Right lobe of liver (tissue), 6 donors: ENCODE data around the gene IER2. TPM values are rescaled to one million over a fixed set of nuclear protein-coding genes. Genes with fewer than 3 reads are reported as not detected.

Experiments
- ATAC-seq, 4 donors: fragments of 200-7000 bp; cut with Tn5 transposase; one replicate each; pipeline ENCODE4 v1.9.1; 2020; ENCODE audit warnings: mild to moderate bottlenecking in 4 of 4, moderate library complexity in 4 of 4
- DNase-seq, 3 donors: peaks; one replicate each; pipeline ENCODE4 v3.0.0-alpha.2; 2020
- H3K27ac ChIP-seq, 3 donors: fragments of 200-600 bp; one replicate each; pipeline ENCODE4 v1.8.0; 2022
- H3K27me3 ChIP-seq, 2 donors: fragments of 200-600 bp; one replicate each; pipeline ENCODE4 v1.8.0; 2022
- H3K36me3 ChIP-seq, 4 donors: fragments of 200-600 bp; sonication (generic) in 1 of 4; one replicate each; pipeline versions ENCODE4 v1.5.1 to v1.8.0; 2017 to 2022; ENCODE audit warnings: control low read depth in 1 of 4
- H3K4me1 ChIP-seq, 4 donors: fragments of 200-600 bp; sonication (generic) in 1 of 4; one replicate each; pipeline versions ENCODE4 v1.5.1 to v1.8.0; 2017 to 2022; ENCODE audit warnings: control low read depth in 1 of 4
- H3K4me3 ChIP-seq, 3 donors: fragments of 200-600 bp; one replicate each; pipeline ENCODE4 v1.8.0; 2022
- H3K9me3 ChIP-seq, 4 donors: fragments of 200-600 bp; sonication (generic) in 1 of 4; one replicate each; pipeline versions ENCODE4 v1.5.1 to v1.8.0; 2017 to 2022; ENCODE audit warnings: control low read depth in 1 of 4
- POLR2A ChIP-seq: fragments of 450-650 bp; IDR thresholded peaks from one replicate; pipeline ENCODE4 v1.6.1; 2017; ENCODE audit warnings: antibody characterized with exemption, mild to moderate bottlenecking
- WGBS: methylation state at CpG from one replicate; pipeline ENCODE4 v1.1.6; 2018; ENCODE audit warnings: low coverage, low lambda C conversion rate; ENCODE audit not compliant: insufficient coverage; ENCODE audit errors: missing lambda C conversion rate; 5-methylcytosine and 5-hydroxymethylcytosine counted together
- intact Hi-C, 2 donors: fragments of 100-400 bp; cut with DNase I; formaldehyde crosslinking; loops; one replicate each; pipeline versions ENCODE4 v1.11.2 to v1.14.1; 2022
- total RNA-seq, 6 experiments: library from RNA; depleted of rRNA in 2 of 6; stranded (reverse); fragments of >200 nt in 2 of 6; fragmentation: NEBNext Ultra II Directional in 3 of 6; extraction: Animal tissue kit (Norgen Biotek cat#: 25700) in 3 of 6; gene quantifications; one replicate each; pipeline versions ENCODE4 v1.1.0 to v1.2.4, GENCODE V29; 2016 to 2023
- TF ChIP-seq, protein P1 (sequence below), 4 donors: fragments of 200-600 bp in 3 of 4; fragments of 450-650 bp in 1 of 4; IDR thresholded peaks; one replicate each; pipeline versions ENCODE4 v1.5.1 to v1.8.0; 2016 to 2022; ENCODE audit warnings: antibody characterized with exemption in 4 of 4, mild to moderate bottlenecking in 2 of 4
- donor health status: DM: no; HTN: yes; CAD: no.
- donor health status: DM: no; HTN: no; CAD: no.
- donor health status: DM: no; HTN: no; CAD: no.
- donor health status: DM: no; HTN: yes; CAD: no.
- donor health status: DM: no; HTN: yes; CAD: no.

IER2 gene
- total RNA-seq, 6 experiments from 2014 or later, result 19.1 to 86.6 (median 23.8) TPM

- intact Hi-C loops, result no loop called here
- Histone ChIP-seq H3K27ac (peak overlapping the region in 1 of 3 donors; percentile 49), H3K4me1 (peaks cover 0 to 16% (median 7%) of the 10 kb centered on the region in 4 donors), H3K27me3 (no peaks in the 10 kb centered on the region), H3K4me3 (peak overlapping the region; percentile 80 to 98 (median 94)), H3K9me3 (no peaks in the 10 kb centered on the region), H3K36me3 (peaks cover 0 to 8% (median 0%) of the 10 kb centered on the region in 4 donors)
- ATAC-seq, result peak in 2 of 4 donors; percentile 17 to 18
- DNase-seq, result peak; percentile 68 to 74 (median 71)
- no peak for TF ChIP-seq POLR2A
- TF ChIP-seq, protein P1, sequence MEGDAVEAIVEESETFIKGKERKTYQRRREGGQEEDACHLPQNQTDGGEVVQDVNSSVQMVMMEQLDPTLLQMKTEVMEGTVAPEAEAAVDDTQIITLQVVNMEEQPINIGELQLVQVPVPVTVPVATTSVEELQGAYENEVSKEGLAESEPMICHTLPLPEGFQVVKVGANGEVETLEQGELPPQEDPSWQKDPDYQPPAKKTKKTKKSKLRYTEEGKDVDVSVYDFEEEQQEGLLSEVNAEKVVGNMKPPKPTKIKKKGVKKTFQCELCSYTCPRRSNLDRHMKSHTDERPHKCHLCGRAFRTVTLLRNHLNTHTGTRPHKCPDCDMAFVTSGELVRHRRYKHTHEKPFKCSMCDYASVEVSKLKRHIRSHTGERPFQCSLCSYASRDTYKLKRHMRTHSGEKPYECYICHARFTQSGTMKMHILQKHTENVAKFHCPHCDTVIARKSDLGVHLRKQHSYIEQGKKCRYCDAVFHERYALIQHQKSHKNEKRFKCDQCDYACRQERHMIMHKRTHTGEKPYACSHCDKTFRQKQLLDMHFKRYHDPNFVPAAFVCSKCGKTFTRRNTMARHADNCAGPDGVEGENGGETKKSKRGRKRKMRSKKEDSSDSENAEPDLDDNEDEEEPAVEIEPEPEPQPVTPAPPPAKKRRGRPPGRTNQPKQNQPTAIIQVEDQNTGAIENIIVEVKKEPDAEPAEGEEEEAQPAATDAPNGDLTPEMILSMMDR (IDR thresholded peaks at IDR 0.05), result no peak
- WGBS, result 2% methylated on average over 38 of the region's 57 CpGs
Measured at GRCh38 chr19:13118424-13119193, 31.6 kb upstream of the IER2 start.

DNA sequence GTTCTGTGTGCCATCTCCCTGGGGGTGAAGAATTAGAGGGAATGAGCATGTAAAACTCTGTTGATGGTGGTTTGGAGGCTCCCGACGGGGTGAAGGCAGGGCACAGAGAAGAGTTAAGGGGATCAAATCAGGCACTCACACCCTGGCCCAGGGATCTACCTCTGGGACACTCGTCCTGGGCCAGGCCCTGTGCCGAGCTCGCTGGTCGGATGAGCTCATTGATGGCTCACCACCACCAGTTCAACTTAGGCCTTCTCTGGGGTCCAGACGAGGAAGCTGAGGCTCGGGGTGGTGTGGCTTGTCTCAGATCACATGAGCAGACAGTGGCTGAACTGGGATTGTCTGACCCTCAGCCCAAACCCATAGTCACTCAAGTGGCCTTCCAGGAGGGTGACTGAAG lies 30.6 kb upstream of the IER2 start:
- H3K9me3 ChIP-seq, result no peaks in the 10 kb centered on the region
- ATAC-seq, result no peak
- peaks cover 0 to 16% (median 7%) of the 10 kb centered on the region in 4 donors for H3K4me1 ChIP-seq
- intact Hi-C loops, result no loop called here
- no peak for DNase-seq
- H3K27me3 ChIP-seq, result no peaks in the 10 kb centered on the region
- no CpG with 5 or more reads among the region's 8 CpGs for WGBS
- no peak overlapping the region for H3K27ac ChIP-seq
- peak overlapping the region in 1 of 3 donors; percentile 98 for H3K4me3 ChIP-seq
- no peaks in the 10 kb centered on the region for H3K36me3 ChIP-seq
- TF ChIP-seq, protein P1 (IDR thresholded peaks at IDR 0.05), result no peak
- no peak for TF ChIP-seq POLR2A

- H3K27me3 ChIP-seq, result no peaks in the 10 kb centered on the region
- no peak overlapping the region for H3K27ac ChIP-seq
- no peak for DNase-seq
- H3K4me1 ChIP-seq, result peaks cover 0 to 16% (median 7%) of the 10 kb centered on the region in 4 donors
- intact Hi-C loops, result no loop called here
- H3K4me3 ChIP-seq, result no peak overlapping the region
- ATAC-seq, result no peak
- no peaks in the 10 kb centered on the region for H3K36me3 ChIP-seq
- WGBS, result 73% methylated on average over 3 of the region's 9 CpGs
- TF ChIP-seq POLR2A, result no peak
- TF ChIP-seq, protein P1 (IDR thresholded peaks at IDR 0.05), result no peak
- no peaks in the 10 kb centered on the region for H3K9me3 ChIP-seq
Measured at GRCh38 chr19:13120031-13120430, 30.2 kb upstream of the IER2 start.

DNA sequence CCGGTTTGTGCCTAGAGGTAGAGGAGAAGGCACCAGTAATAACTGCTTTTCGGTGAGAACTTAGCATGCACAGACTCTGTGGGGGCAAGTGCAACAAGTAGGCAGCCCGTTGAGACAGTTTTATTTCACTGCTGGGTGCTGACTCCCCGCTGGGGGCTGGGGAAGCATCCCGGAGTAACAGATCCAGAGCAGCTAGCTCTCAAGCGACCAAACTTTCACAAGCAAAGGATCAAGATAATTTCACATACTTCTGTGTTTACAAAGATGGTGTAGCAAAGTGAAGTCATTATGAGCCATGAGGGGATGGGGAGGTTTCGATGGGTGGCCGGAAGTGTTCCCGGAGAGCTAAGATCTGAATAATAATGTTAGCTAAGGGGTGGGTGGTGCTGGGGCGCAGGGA lies 29.4 kb upstream of the IER2 start:
- Histone ChIP-seq H3K9me3 (no peaks in the 10 kb centered on the region), H3K4me1 (peaks cover 0 to 10% (median 5%) of the 10 kb centered on the region in 4 donors), H3K27me3 (no peaks in the 10 kb centered on the region), H3K4me3 (no peak overlapping the region), H3K27ac (no peak overlapping the region), H3K36me3 (no peaks in the 10 kb centered on the region)
- no peak for ATAC-seq
- intact Hi-C loops, result no loop called here
- TF ChIP-seq POLR2A, result no peak
- TF ChIP-seq, protein P1 (IDR thresholded peaks at IDR 0.05), result no peak
- WGBS, result 62% methylated on average over 8 of the region's 10 CpGs
- no peak for DNase-seq
